ENCODE measurements around the gene PPRC1.
A peak's percentile ranks its signal among the peaks of the same experiment; 100 is the strongest.

PPRC1 gene

DNA sequence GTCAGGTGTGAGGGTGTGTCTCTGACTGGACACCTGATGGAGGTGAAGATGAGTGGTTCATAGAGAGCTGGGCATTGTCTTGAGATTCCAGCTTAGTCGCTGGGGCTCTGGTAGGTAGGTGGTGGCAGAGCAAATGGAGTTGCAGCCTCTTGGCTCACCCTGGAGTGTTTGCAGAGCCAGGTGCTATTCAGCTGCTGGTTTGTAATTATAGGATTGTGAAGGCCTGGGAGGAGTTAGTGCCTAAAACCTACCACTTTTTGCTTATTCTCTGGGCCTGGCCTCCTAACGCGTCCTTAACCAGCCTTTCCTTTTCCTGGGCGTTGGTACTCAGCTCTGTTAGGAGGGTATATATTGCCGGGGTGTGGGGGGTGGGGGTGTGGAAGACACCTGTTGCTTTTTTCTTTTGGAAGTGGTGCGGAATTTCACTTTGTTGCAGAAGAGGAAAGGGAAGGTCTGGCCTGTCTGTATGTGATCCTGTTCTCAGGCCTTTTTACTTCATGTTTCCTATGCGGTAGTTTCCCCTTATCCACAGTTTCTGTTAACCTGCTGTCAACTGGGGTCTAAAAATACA lies 3.2 kb downstream of the PPRC1 start:
- Histone ChIP-seq H3K4me1 (ENCODE audit: insufficient read depth, low read length, severe bottlenecking) (peaks cover 28% of the 10 kb centered on the region), H3K36me3 (ENCODE audit: insufficient read depth, low read length) (peaks cover 38% of the 10 kb centered on the region), H4K20me1 (ENCODE audit: insufficient read depth, low read length) (no peaks in the 10 kb centered on the region), H3K4me2 (ENCODE audit: low read length) (peak overlapping the region; percentile 47), H3K4me3 (ENCODE audit: low read depth, low read length, poor library complexity, severe bottlenecking) (no peak overlapping the region), H3K9me2 (ENCODE audit: low read depth, low read length) (no peaks in the 10 kb centered on the region), H3K27me3 (ENCODE audit: insufficient read depth, low read length) (no peaks in the 10 kb centered on the region), H2AFZ (ENCODE audit: low read length) (no peak overlapping the region), H3K9me3 (ENCODE audit: low read length) (no peaks in the 10 kb centered on the region), H3F3A (ENCODE audit: insufficient read depth, low read length) (no peaks in the 10 kb centered on the region), H3K9ac (ENCODE audit: low read length) (no peak overlapping the region; the same call in 1 of the 2 replicates), H3K27ac (ENCODE audit: low read depth, low read length, poor library complexity, severe bottlenecking) (no peak overlapping the region), H3K79me2 (ENCODE audit: insufficient read depth, low read length) (peaks cover 40% of the 10 kb centered on the region)
- TF ChIP-seq EZH2 (IDR thresholded peaks at IDR 0.05; ENCODE audit: borderline replicate concordance, low read length) = no peak
- TF ChIP-seq, protein P1, sequence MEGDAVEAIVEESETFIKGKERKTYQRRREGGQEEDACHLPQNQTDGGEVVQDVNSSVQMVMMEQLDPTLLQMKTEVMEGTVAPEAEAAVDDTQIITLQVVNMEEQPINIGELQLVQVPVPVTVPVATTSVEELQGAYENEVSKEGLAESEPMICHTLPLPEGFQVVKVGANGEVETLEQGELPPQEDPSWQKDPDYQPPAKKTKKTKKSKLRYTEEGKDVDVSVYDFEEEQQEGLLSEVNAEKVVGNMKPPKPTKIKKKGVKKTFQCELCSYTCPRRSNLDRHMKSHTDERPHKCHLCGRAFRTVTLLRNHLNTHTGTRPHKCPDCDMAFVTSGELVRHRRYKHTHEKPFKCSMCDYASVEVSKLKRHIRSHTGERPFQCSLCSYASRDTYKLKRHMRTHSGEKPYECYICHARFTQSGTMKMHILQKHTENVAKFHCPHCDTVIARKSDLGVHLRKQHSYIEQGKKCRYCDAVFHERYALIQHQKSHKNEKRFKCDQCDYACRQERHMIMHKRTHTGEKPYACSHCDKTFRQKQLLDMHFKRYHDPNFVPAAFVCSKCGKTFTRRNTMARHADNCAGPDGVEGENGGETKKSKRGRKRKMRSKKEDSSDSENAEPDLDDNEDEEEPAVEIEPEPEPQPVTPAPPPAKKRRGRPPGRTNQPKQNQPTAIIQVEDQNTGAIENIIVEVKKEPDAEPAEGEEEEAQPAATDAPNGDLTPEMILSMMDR (IDR thresholded peaks at IDR 0.05; ENCODE audit: low read length) = no peak

DNA sequence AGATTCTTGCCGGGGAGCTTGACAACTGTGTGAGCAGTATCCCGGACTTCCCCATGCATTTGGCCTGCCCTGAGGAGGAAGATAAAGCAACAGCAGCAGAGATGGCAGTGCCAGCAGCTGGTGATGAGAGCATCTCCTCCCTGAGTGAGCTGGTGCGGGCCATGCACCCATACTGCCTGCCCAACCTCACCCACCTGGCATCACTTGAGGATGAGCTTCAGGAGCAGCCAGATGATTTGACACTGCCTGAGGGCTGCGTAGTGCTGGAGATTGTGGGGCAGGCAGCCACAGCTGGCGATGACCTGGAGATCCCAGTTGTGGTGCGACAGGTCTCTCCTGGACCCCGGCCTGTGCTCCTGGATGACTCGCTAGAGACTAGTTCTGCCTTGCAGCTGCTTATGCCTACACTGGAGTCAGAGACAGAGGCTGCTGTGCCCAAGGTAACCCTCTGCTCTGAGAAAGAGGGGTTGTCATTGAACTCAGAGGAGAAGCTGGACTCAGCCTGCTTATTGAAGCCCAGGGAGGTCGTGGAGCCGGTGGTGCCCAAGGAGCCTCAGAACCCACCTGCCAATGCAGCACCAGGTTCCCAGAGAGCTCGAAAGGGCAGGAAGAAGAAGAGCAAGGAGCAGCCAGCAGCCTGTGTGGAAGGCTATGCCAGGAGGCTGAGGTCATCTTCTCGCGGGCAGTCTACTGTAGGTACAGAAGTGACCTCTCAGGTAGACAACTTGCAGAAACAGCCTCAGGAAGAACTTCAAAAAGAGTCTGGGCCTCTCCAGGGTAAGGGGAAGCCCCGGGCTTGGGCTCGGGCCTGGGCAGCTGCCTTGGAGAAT lies 6.7 kb downstream of the PPRC1 start:
- peaks cover 26% of the 10 kb centered on the region for H3K79me2 ChIP-seq (ENCODE audit: insufficient read depth, low read length)
- H3K36me3 ChIP-seq (ENCODE audit: insufficient read depth, low read length) = peaks cover 62% of the 10 kb centered on the region
- H4K20me1 ChIP-seq (ENCODE audit: insufficient read depth, low read length) = no peaks in the 10 kb centered on the region
- no peak overlapping the region for H2AFZ ChIP-seq (ENCODE audit: low read length)
- H3F3A ChIP-seq (ENCODE audit: insufficient read depth, low read length) = no peaks in the 10 kb centered on the region
- H3K4me1 ChIP-seq (ENCODE audit: insufficient read depth, low read length, severe bottlenecking) = peaks cover 18% of the 10 kb centered on the region
- H3K9ac ChIP-seq (ENCODE audit: low read length) = no peak overlapping the region
- H3K27ac ChIP-seq (ENCODE audit: low read depth, low read length, poor library complexity, severe bottlenecking) = no peak overlapping the region
- H3K4me2 ChIP-seq (ENCODE audit: low read length) = no peak overlapping the region
- H3K4me3 ChIP-seq (ENCODE audit: low read depth, low read length, poor library complexity, severe bottlenecking) = no peak overlapping the region
- H3K9me3 ChIP-seq (ENCODE audit: low read length) = no peaks in the 10 kb centered on the region
- TF ChIP-seq, protein P1 (IDR thresholded peaks at IDR 0.05; ENCODE audit: low read length) = no peak
- TF ChIP-seq EZH2 (IDR thresholded peaks at IDR 0.05; ENCODE audit: borderline replicate concordance, low read length) = no peak
- H3K27me3 ChIP-seq (ENCODE audit: insufficient read depth, low read length) = no peaks in the 10 kb centered on the region
- H3K9me2 ChIP-seq (ENCODE audit: low read depth, low read length) = no peaks in the 10 kb centered on the region

DNA sequence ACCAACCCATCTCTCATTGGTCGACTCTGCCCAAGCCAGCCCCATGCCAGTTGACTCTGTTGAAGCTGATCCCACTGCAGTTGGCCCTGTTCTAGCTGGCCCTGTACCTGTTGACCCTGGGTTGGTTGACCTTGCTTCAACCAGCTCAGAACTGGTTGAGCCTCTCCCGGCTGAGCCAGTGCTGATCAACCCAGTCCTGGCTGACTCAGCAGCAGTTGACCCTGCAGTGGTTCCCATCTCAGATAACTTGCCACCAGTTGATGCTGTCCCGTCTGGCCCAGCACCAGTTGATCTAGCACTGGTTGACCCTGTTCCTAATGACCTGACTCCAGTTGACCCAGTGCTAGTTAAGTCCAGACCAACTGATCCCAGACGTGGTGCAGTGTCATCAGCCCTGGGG lies 7.4 kb downstream of the PPRC1 start:
- Histone ChIP-seq H2AFZ (ENCODE audit: low read length) (no peak overlapping the region), H3K9me3 (ENCODE audit: low read length) (no peaks in the 10 kb centered on the region), H3K4me1 (ENCODE audit: insufficient read depth, low read length, severe bottlenecking) (peaks cover 10% of the 10 kb centered on the region), H3K4me3 (ENCODE audit: low read depth, low read length, poor library complexity, severe bottlenecking) (no peak overlapping the region), H3K9me2 (ENCODE audit: low read depth, low read length) (no peaks in the 10 kb centered on the region), H4K20me1 (ENCODE audit: insufficient read depth, low read length) (no peaks in the 10 kb centered on the region), H3K36me3 (ENCODE audit: insufficient read depth, low read length) (peaks cover 65% of the 10 kb centered on the region), H3F3A (ENCODE audit: insufficient read depth, low read length) (no peaks in the 10 kb centered on the region), H3K27ac (ENCODE audit: low read depth, low read length, poor library complexity, severe bottlenecking) (no peak overlapping the region), H3K9ac (ENCODE audit: low read length) (no peak overlapping the region), H3K79me2 (ENCODE audit: insufficient read depth, low read length) (peaks cover 19% of the 10 kb centered on the region), H3K27me3 (ENCODE audit: insufficient read depth, low read length) (no peaks in the 10 kb centered on the region), H3K4me2 (ENCODE audit: low read length) (no peak overlapping the region)
- TF ChIP-seq, protein P1 (IDR thresholded peaks at IDR 0.05; ENCODE audit: low read length) = no peak
- TF ChIP-seq EZH2 (IDR thresholded peaks at IDR 0.05; ENCODE audit: borderline replicate concordance, low read length) = no peak
